OCI-LY7 (cell line): Measurements from ENCODE around the gene ANKH.

Experiments used
- EZH2phosphoT487 ChIP-seq: fragments of 200-600 bp; sonication (generic); IDR thresholded peaks from 2 replicates; pipeline ENCODE4 v1.6.1; 2018; ENCODE audit warnings: low read depth, borderline replicate concordance, mild to moderate bottlenecking, mixed run types, antibody characterized with exemption, low read length, moderate library complexity, mixed read lengths
- TF ChIP-seq, protein P1 (sequence below): fragments of 200-600 bp; sonication (generic); conservative IDR thresholded peaks from 2 replicates; pipeline ENCODE4 v1.5.1; 2014; ENCODE audit warnings: mild to moderate bottlenecking, antibody characterized with exemption, low read length, moderate library complexity, mixed read lengths

DNA sequence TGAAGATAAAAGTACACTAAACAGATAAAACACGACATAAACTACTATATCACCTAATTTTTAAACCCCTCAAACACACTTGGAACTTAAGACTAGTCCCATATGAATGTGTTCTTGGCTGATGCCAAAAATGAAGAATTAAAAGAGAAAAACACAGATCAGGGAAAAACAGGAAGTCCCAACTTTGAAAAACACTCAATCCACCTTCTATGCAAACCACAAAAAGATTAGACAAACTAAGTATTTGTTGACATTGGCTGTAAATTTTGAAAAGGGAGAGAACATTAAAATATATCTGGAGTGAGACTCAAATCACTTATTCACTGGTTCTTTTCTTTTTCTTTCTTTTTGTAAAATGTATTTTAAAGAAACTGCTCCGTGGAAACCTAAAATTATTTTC lies 81.4 kb downstream of the ANKH start:
- TF ChIP-seq, protein P1, sequence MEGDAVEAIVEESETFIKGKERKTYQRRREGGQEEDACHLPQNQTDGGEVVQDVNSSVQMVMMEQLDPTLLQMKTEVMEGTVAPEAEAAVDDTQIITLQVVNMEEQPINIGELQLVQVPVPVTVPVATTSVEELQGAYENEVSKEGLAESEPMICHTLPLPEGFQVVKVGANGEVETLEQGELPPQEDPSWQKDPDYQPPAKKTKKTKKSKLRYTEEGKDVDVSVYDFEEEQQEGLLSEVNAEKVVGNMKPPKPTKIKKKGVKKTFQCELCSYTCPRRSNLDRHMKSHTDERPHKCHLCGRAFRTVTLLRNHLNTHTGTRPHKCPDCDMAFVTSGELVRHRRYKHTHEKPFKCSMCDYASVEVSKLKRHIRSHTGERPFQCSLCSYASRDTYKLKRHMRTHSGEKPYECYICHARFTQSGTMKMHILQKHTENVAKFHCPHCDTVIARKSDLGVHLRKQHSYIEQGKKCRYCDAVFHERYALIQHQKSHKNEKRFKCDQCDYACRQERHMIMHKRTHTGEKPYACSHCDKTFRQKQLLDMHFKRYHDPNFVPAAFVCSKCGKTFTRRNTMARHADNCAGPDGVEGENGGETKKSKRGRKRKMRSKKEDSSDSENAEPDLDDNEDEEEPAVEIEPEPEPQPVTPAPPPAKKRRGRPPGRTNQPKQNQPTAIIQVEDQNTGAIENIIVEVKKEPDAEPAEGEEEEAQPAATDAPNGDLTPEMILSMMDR = no peak
- TF ChIP-seq EZH2phosphoT487 = no peak
